PFSK-1 (cell line): Measurements from ENCODE around the gene B3GALT6.

Source experiments
- FOXP2 ChIP-seq: optimal IDR thresholded peaks from 2 replicates; pipeline ENCODE3; 2011; ENCODE audit warnings: borderline replicate concordance, control low read depth, inconsistent platforms; ENCODE audit not compliant: insufficient read depth; ENCODE audit errors: extremely low read length, extremely low read depth
- POLR2AphosphoS5 ChIP-seq: IDR thresholded peaks from 2 replicates; pipeline ENCODE4 v1.6.1; 2012; ENCODE audit warnings: low read depth, mild to moderate bottlenecking, control low read depth, low read length, moderate library complexity
- SIN3A ChIP-seq: IDR thresholded peaks from 2 replicates; pipeline ENCODE4 v1.6.1; 2012; ENCODE audit warnings: mild to moderate bottlenecking, low read length, moderate library complexity, borderline replicate concordance; ENCODE audit not compliant: insufficient read depth
- TAF1 ChIP-seq: IDR thresholded peaks from 2 replicates; pipeline ENCODE4 v1.6.1; 2012; ENCODE audit warnings: low read length, control low read depth, borderline replicate concordance; ENCODE audit not compliant: insufficient read depth
- TF ChIP-seq, protein P1 (sequence below), 2 experiments: IDR thresholded peaks; 2 replicates each; pipeline versions ENCODE4 v1.6.1 to v1.8.0; 2011 to 2012; ENCODE audit warnings: low read depth in 2 of 2, low read length in 2 of 2, control low read depth in 1 of 2, inconsistent platforms in 1 of 2, mild to moderate bottlenecking in 1 of 2, moderate library complexity in 1 of 2; ENCODE audit not compliant: insufficient read depth in 1 of 2

Gene B3GALT6

DNA sequence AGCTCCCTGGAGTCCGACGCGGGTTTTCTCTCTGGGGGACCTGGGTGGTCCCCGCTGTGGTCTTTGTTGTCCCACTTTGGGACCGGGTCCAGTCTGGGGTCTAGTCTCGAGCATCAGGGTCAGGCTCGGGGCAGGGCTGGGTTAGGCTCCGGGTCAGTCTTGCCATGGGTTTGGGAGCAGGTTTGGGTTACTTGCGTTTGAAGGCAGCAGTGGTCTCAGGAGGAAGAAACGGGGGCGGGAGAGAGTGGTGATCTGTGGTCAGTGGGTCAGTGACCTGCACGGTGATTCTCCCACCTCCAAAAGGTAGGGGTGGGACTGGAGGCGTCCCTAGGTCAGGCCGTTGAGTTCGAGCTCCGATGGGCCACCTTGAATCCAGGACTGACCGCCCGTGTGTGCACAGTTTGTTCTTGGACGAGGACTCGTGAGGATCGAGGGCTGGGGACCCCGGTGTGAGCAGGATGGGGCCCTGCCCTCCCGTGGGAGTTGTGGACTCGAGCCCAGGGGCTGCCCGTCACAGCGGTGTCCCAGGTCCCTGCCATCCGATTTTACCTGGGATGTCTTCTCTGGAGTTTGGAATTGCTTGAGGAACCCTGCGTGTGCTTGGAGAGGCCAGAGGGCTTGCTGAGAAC lies 2.3 kb downstream of the B3GALT6 start:
- no peak for TF ChIP-seq TAF1

- TF ChIP-seq TAF1, result no peak
- TF ChIP-seq, protein P1, sequence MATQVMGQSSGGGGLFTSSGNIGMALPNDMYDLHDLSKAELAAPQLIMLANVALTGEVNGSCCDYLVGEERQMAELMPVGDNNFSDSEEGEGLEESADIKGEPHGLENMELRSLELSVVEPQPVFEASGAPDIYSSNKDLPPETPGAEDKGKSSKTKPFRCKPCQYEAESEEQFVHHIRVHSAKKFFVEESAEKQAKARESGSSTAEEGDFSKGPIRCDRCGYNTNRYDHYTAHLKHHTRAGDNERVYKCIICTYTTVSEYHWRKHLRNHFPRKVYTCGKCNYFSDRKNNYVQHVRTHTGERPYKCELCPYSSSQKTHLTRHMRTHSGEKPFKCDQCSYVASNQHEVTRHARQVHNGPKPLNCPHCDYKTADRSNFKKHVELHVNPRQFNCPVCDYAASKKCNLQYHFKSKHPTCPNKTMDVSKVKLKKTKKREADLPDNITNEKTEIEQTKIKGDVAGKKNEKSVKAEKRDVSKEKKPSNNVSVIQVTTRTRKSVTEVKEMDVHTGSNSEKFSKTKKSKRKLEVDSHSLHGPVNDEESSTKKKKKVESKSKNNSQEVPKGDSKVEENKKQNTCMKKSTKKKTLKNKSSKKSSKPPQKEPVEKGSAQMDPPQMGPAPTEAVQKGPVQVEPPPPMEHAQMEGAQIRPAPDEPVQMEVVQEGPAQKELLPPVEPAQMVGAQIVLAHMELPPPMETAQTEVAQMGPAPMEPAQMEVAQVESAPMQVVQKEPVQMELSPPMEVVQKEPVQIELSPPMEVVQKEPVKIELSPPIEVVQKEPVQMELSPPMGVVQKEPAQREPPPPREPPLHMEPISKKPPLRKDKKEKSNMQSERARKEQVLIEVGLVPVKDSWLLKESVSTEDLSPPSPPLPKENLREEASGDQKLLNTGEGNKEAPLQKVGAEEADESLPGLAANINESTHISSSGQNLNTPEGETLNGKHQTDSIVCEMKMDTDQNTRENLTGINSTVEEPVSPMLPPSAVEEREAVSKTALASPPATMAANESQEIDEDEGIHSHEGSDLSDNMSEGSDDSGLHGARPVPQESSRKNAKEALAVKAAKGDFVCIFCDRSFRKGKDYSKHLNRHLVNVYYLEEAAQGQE (IDR thresholded peaks at IDR 0.05; ENCODE audit: insufficient read depth in 1 of 2, low read depth in 2 of 2, low read length in 2 of 2), result no peak
- no peak for TF ChIP-seq FOXP2
- no peak for TF ChIP-seq POLR2AphosphoS5
- TF ChIP-seq SIN3A, result no peak
Measured at GRCh38 chr1:1235016-1235744, 3.1 kb downstream of the B3GALT6 start.

GRCh38 chr1:1236176-1236763 lies 4.2 kb downstream of the B3GALT6 start:
- TF ChIP-seq POLR2AphosphoS5 (no peak), SIN3A (no peak), TAF1 (no peak), FOXP2 (no peak)
- TF ChIP-seq, protein P1 (IDR thresholded peaks at IDR 0.05; ENCODE audit: insufficient read depth in 1 of 2, low read depth in 2 of 2, low read length in 2 of 2), result no peak

DNA sequence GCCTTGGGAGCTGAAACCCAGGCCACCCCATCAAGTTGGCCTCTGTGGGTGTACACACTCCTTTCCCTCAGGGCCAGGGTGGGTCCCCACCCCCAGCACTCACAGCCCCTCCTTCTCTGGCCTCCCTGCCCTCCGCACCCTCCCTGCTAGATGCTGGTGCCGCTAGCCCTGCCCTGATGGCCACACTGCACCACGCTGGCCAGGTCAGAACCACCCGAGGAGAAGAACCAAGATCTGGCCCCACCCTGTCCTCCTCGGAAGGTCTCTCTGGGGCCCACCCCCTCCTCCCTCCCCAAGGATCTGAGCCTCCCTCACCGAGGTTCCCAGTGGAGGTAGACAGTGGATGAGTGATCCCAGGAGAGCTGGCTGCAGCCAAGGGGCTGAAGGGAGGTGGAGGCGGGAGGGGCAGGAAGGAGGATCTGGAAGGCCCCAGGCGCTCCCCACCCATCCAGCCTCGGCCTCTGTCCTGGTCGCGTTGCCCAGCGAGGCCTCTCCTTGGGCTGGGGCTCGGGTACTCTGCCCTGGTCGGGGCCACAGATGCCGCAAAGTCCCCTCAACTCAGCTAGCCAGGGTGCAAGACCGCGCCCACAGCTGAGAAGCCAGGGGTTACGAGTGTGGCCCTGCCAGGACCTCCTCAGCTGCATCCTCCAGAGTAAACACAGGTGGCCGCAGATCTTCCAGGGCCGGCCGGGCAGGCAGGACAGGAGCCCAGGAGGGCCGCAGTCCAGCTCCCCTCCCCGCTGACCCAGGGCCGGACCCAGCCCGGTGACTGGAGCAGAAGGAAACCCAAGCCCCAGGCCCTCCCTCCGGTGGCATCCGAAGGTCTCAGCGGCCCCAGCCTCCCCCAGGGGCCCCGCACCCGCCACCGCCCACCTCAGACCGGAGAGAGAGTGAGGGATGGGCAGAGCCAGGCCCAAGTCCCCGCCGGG lies 5.2 kb downstream of the B3GALT6 start:
- TF ChIP-seq POLR2AphosphoS5 (no peak; the same call in 1 of the 2 replicates), SIN3A (no peak), TAF1 (no peak), FOXP2 (no peak)
- TF ChIP-seq, protein P1 (IDR thresholded peaks at IDR 0.05; ENCODE audit: insufficient read depth in 1 of 2, low read depth in 2 of 2, low read length in 2 of 2), result no peak
